Measurements from ENCODE around the gene LGALS12. TPM values are rescaled to one million over a fixed set of nuclear protein-coding genes. Genes with fewer than 3 reads are reported as not detected.

Gene LGALS12
- total RNA-seq, 2 donors from 2014 or later, result 0.78 to 11.2 TPM

- H3K27me3 ChIP-seq, result no peaks in the 10 kb centered on the region
- DNase-seq (no peak), ATAC-seq (no peak)
- no peaks in the 10 kb centered on the region for H3K4me1 ChIP-seq
- no peak overlapping the region for H3K4me3 ChIP-seq
- no peak for TF ChIP-seq CTCF (IDR thresholded peaks at IDR 0.05)
- TF ChIP-seq POLR2A (IDR thresholded peaks at IDR 0.05), result no peak
- intact Hi-C loops (cut with DNase I), result no loop called here
- H3K27ac ChIP-seq, result no peak overlapping the region
- 76 to 82% methylated on average over 5 of the region's 5 CpGs for WGBS, 2 donors
- H3K36me3 ChIP-seq (replicated peaks in 1 of 2; ENCODE audit: insufficient read depth in 1 of 2, low read depth in 2 of 2), result no peaks in the 10 kb centered on the region
- H3K9me3 ChIP-seq, result no peaks in the 10 kb centered on the region
Measured at GRCh38 chr11:63517156-63517555, 11.3 kb downstream of the LGALS12 start.

- intact Hi-C loops (cut with DNase I), result no loop called here
- Histone ChIP-seq H3K4me3 (no peak overlapping the region), H3K9me3 (no peaks in the 10 kb centered on the region), H3K36me3 (replicated peaks in 1 of 2; ENCODE audit: insufficient read depth in 1 of 2, low read depth in 2 of 2) (no peaks in the 10 kb centered on the region), H3K27me3 (no peaks in the 10 kb centered on the region), H3K27ac (no peak overlapping the region), H3K4me1 (no peaks in the 10 kb centered on the region)
- WGBS, 2 donors, result 36 to 57% methylated on average over 1 of the region's 1 CpG
- ATAC-seq (no peak), DNase-seq (no peak)
- no peak for TF ChIP-seq POLR2A (IDR thresholded peaks at IDR 0.05)
- TF ChIP-seq CTCF (IDR thresholded peaks at IDR 0.05), result no peak
Measured at GRCh38 chr11:63518548-63518947, 12.7 kb downstream of the LGALS12 start.

- TF ChIP-seq CTCF (IDR thresholded peaks at IDR 0.05) (no peak), POLR2A (IDR thresholded peaks at IDR 0.05) (no peak)
- no peaks in the 10 kb centered on the region for H3K27me3 ChIP-seq
- no peaks in the 10 kb centered on the region for H3K36me3 ChIP-seq (replicated peaks in 1 of 2; ENCODE audit: insufficient read depth in 1 of 2, low read depth in 2 of 2)
- ATAC-seq (no peak), DNase-seq (no peak)
- intact Hi-C loops (cut with DNase I), result no loop called here
- no peak overlapping the region for H3K27ac ChIP-seq
- WGBS, 2 donors, result 90 to 92% methylated on average over 5 of the region's 5 CpGs
- no peaks in the 10 kb centered on the region for H3K9me3 ChIP-seq
- H3K4me3 ChIP-seq, result no peak overlapping the region
- no peaks in the 10 kb centered on the region for H3K4me1 ChIP-seq
Measured at GRCh38 chr11:63520606-63521170, 14.8 kb downstream of the LGALS12 start.

- WGBS, 2 donors, result 75 to 86% methylated on average over 2 of the region's 2 CpGs
- no peak overlapping the region for H3K4me3 ChIP-seq
- no peaks in the 10 kb centered on the region for H3K9me3 ChIP-seq
- no peaks in the 10 kb centered on the region for H3K4me1 ChIP-seq
- no peak for ATAC-seq
- TF ChIP-seq POLR2A (IDR thresholded peaks at IDR 0.05), result no peak
- DNase-seq, result no peak
- H3K27me3 ChIP-seq, result no peaks in the 10 kb centered on the region
- intact Hi-C loops (cut with DNase I), result no loop called here
- H3K36me3 ChIP-seq (replicated peaks in 1 of 2; ENCODE audit: insufficient read depth in 1 of 2, low read depth in 2 of 2), result no peaks in the 10 kb centered on the region
- no peak overlapping the region for H3K27ac ChIP-seq
Measured at GRCh38 chr11:63521896-63522295, 16.0 kb downstream of the LGALS12 start.

GRCh38 chr11:63523151-63523550, 17.3 kb downstream of the LGALS12 start:
- ATAC-seq (no peak), DNase-seq (no peak)
- WGBS, 2 donors, result 54 to 63% methylated on average over 7 of the region's 7 CpGs
- Histone ChIP-seq H3K36me3 (replicated peaks in 1 of 2; ENCODE audit: insufficient read depth in 1 of 2, low read depth in 2 of 2) (no peaks in the 10 kb centered on the region), H3K4me1 (no peaks in the 10 kb centered on the region), H3K4me3 (no peak overlapping the region), H3K9me3 (no peaks in the 10 kb centered on the region), H3K27me3 (no peaks in the 10 kb centered on the region), H3K27ac (no peak overlapping the region)
- intact Hi-C loops (cut with DNase I), result no loop called here
- TF ChIP-seq CTCF (IDR thresholded peaks at IDR 0.05), result no peak
- no peak for TF ChIP-seq POLR2A (IDR thresholded peaks at IDR 0.05)
